GM12878 (cell line): Measurements from ENCODE around the gene SFSWAP. TPM values are rescaled to one million over a fixed set of nuclear protein-coding genes. Genes with fewer than 3 reads are reported as not detected.

Experiments used
- ATAC-seq: fragments of 200-7000 bp; cut with Tn5 transposase; 3 replicates; pipeline ENCODE4 v1.9.1; 2020; ENCODE audit warnings: mild to moderate bottlenecking, moderate library complexity
- BruUV-seq: library from RNA; stranded (reverse); fragments of 400-500 nt; replicated peaks from 2 replicates; lab custom pipeline; 2021; lab: Mats Ljungman, UMichigan
- CTCF ChIA-PET: fragments of 300-600 bp; sonication (Branson Sonifier 250); formaldehyde crosslinking; extraction: SDS; loops from one replicate; lab custom pipeline; 2021; ENCODE audit warnings: inconsistent platforms; lab: Yijun Ruan, JAX
- POLR2A ChIA-PET: fragments of 350-600 bp; formaldehyde crosslinking; extraction: SDS; loops from one replicate; lab custom pipeline; 2021; ENCODE audit warnings: inconsistent platforms; lab: Charles Lee
- RAD21 ChIA-PET: fragments of 300-600 bp; sonication (Branson Sonifier 250); formaldehyde crosslinking; loops from one replicate; lab custom pipeline; 2023; ENCODE audit warnings: antibody characterized with exemption; ENCODE audit not compliant: unreplicated experiment; lab: Charles Lee
- SMC1A ChIA-PET: fragments of 300-600 bp; sonication (Branson Sonifier 250); formaldehyde crosslinking; loops from one replicate; lab custom pipeline; 2023; ENCODE audit not compliant: unreplicated experiment, uncharacterized antibody; lab: Charles Lee
- DNase-seq: peaks from one replicate; pipeline ENCODE4 v3.0.0-alpha.2; 2011; ENCODE audit warnings: low read depth, low spot score
- FAIRE-seq: peaks from 3 replicates; lab custom pipeline; 2011; peaks lifted over from hg19 to GRCh38; lab: Jason Lieb, UNC
- H2AFZ ChIP-seq: 2 replicates; pipeline ENCODE4 v1.6.0; 2011; ENCODE audit warnings: low read depth, low read length, control low read depth; ENCODE audit not compliant: control insufficient read depth
- H3K27ac ChIP-seq: 2 replicates; pipeline ENCODE4 v1.5.1; 2011; ENCODE audit warnings: control low read depth; ENCODE audit not compliant: control insufficient read depth, insufficient read depth
- H3K27me3 ChIP-seq, 2 experiments: replicated peaks in 1 of 2; 2 replicates each; pipeline versions ENCODE4 v1.6.0 to v1.6.1; 2011; ENCODE audit warnings: low read length in 1 of 2; ENCODE audit not compliant: control insufficient read depth in 2 of 2, insufficient read depth in 2 of 2
- H3K36me3 ChIP-seq, 2 experiments: 2 replicates each; pipeline ENCODE4 v1.5.1; 2011; ENCODE audit warnings: low read length in 1 of 2; ENCODE audit not compliant: control insufficient read depth in 2 of 2, insufficient read depth in 2 of 2
- H3K4me1 ChIP-seq: 2 replicates; pipeline ENCODE4 v1.6.1; 2011; ENCODE audit warnings: mild to moderate bottlenecking, low read length, moderate library complexity, mixed read lengths; ENCODE audit not compliant: control insufficient read depth, insufficient read depth
- H3K4me2 ChIP-seq: 2 replicates; pipeline ENCODE4 v1.6.0; 2011; ENCODE audit warnings: control low read depth; ENCODE audit not compliant: control insufficient read depth, insufficient read depth
- H3K4me3 ChIP-seq: fragments of 200-600 bp; sonication (generic); 2 replicates; pipeline ENCODE4 v1.5.1; 2016
- H3K79me2 ChIP-seq: 2 replicates; pipeline ENCODE4 v1.6.0; 2011; ENCODE audit warnings: low read length; ENCODE audit not compliant: control insufficient read depth, insufficient read depth
- H3K9ac ChIP-seq: 2 replicates; pipeline ENCODE4 v1.8.0; 2011; ENCODE audit warnings: low read length, control low read depth, mixed read lengths; ENCODE audit not compliant: control insufficient read depth, insufficient read depth
- H3K9me3 ChIP-seq: replicated peaks from 3 replicates; pipeline ENCODE4 v1.5.1; 2011; ENCODE audit warnings: mild to moderate bottlenecking, low read length; ENCODE audit not compliant: control insufficient read depth, insufficient read depth
- H4K20me1 ChIP-seq: 2 replicates; pipeline ENCODE4 v1.6.0; 2011; ENCODE audit not compliant: control insufficient read depth, insufficient read depth
- CBFB ChIP-seq: IDR thresholded peaks from 2 replicates; pipeline ENCODE4 v1.6.1; 2016; ENCODE audit warnings: antibody characterized with exemption, low read depth
- CREM ChIP-seq: IDR thresholded peaks from 2 replicates; pipeline ENCODE4 v1.6.1; 2014; ENCODE audit warnings: antibody characterized with exemption, low read depth
- EP300 ChIP-seq, 2 experiments: fragments of 150-350 bp in 1 of 2; IDR thresholded peaks; 2 replicates each; pipeline ENCODE4 v1.6.1; 2011 to 2012; ENCODE audit warnings: low read depth in 2 of 2, low read length in 2 of 2, borderline replicate concordance in 1 of 2, improper control_type of control experiment in 1 of 2, inconsistent platforms in 1 of 2; ENCODE audit not compliant: control insufficient read depth in 1 of 2
- FOXM1 ChIP-seq: IDR thresholded peaks from 2 replicates; pipeline ENCODE4 v1.6.1; 2012; ENCODE audit warnings: low read depth, mild to moderate bottlenecking, inconsistent platforms, low read length, moderate library complexity
- KDM1A ChIP-seq: fragments of 200-600 bp; sonication (generic); IDR thresholded peaks from 2 replicates; pipeline ENCODE4 v1.6.1; 2016; ENCODE audit warnings: borderline replicate concordance
- MEF2A ChIP-seq: IDR thresholded peaks from 2 replicates; pipeline ENCODE4 v1.6.1; 2011; ENCODE audit warnings: low read depth, mild to moderate bottlenecking, low read length, moderate library complexity; ENCODE audit not compliant: insufficient read depth
- NBN ChIP-seq: fragments of 450-650 bp; IDR thresholded peaks from 2 replicates; pipeline ENCODE4 v1.6.1; 2016
- NFYB ChIP-seq: IDR thresholded peaks from 2 replicates; pipeline ENCODE4 v1.6.1; 2011; ENCODE audit warnings: low read depth, mild to moderate bottlenecking, low read length, improper control_type of control experiment, moderate library complexity; ENCODE audit not compliant: insufficient read depth
- NR2C2 ChIP-seq: IDR thresholded peaks from 2 replicates; pipeline ENCODE4 v1.6.1; 2011; ENCODE audit warnings: borderline replicate concordance, low read depth; ENCODE audit not compliant: control insufficient read depth, insufficient read length
- RAD21 ChIP-seq: IDR thresholded peaks from 2 replicates; pipeline ENCODE4 v1.6.1; 2011; ENCODE audit warnings: mild to moderate bottlenecking, low read depth, low read length, moderate library complexity; ENCODE audit not compliant: insufficient read depth
- SUPT20H ChIP-seq: IDR thresholded peaks from 2 replicates; pipeline ENCODE4 v1.6.1; 2011; ENCODE audit warnings: low read depth, mild to moderate bottlenecking, low read length, moderate library complexity, borderline replicate concordance; ENCODE audit not compliant: control insufficient read depth
- ZNF207 ChIP-seq: fragments of 450-650 bp; IDR thresholded peaks from 2 replicates; pipeline ENCODE4 v1.6.1; 2014; ENCODE audit warnings: antibody characterized with exemption, mild to moderate bottlenecking, borderline replicate concordance
- WGBS: methylation state at CpG from one replicate; pipeline ENCODE4 v1.1.6; 2016; ENCODE audit warnings: low lambda C conversion rate; ENCODE audit not compliant: insufficient replicate concordance, insufficient coverage; ENCODE audit errors: missing lambda C conversion rate; 5-methylcytosine and 5-hydroxymethylcytosine counted together
- in situ Hi-C: fragments of 300-500 bp; cut with MboI; formaldehyde crosslinking; loops from 9 replicates; pipeline ENCODE4 v1.14.3; 2018; ENCODE audit warnings: mixed read lengths
- intact Hi-C: fragments of 100-400 bp; cut with micrococcal nuclease; formaldehyde crosslinking; loops from one replicate; pipeline ENCODE4 v1.14.2; 2022; ENCODE audit not compliant: unreplicated experiment
- polyA plus RNA-seq, 11 experiments: library from polyadenylated mRNA; depleted of rRNA in 4 of 11; unstranded in 6 of 11; stranded (reverse) in 5 of 11; fragments of >200 nt; fragmentation: Nextera tagmentation in 4 of 11; fragmentation: Illumina TruSeq in 1 of 11; extraction: Ambion mirVana in 4 of 11; extraction: Trizol in 1 of 11; gene quantifications; 1 replicate in 1 of 11; 2 replicates in 10 of 11; pipeline versions ENCODE4 v1.2.1 to v1.2.3, GENCODE V29; 2011 to 2016; ENCODE audit warnings: inconsistent platforms in 2 of 11, missing spikeins in 2 of 11, low read depth in 1 of 11
- total RNA-seq, 4 experiments: library from RNA; depleted of rRNA in 3 of 4; stranded (reverse); fragments of >200 nt in 3 of 4; fragmentation: Illumina TruSeq in 1 of 4; extraction: Trizol in 1 of 4; gene quantifications; 2 replicates each; pipeline versions ENCODE4 v1.2.1 to v1.2.3, GENCODE V29; 2013 to 2021
- TF ChIP-seq, protein P1 (sequence below), 3 experiments: IDR thresholded peaks in 2 of 3; conservative IDR thresholded peaks in 1 of 3; 2 replicates each; pipeline ENCODE4 v1.5.1; 2011; ENCODE audit warnings: low read depth in 3 of 3, low read length in 3 of 3, mild to moderate bottlenecking in 3 of 3, control low read depth in 2 of 3, moderate library complexity in 2 of 3, inconsistent platforms in 1 of 3, mixed read lengths in 1 of 3; ENCODE audit not compliant: control insufficient read depth in 2 of 3, insufficient read depth in 1 of 3; ENCODE audit errors: extremely low read depth in 1 of 3
- TF ChIP-seq, protein P2 (sequence below): fragments of 450-650 bp; conservative IDR thresholded peaks from 2 replicates; pipeline ENCODE4 v1.6.1; 2017; ENCODE audit warnings: mild to moderate bottlenecking, moderate library complexity
- TF ChIP-seq, protein P3 (sequence below): fragments of 450-650 bp; formaldehyde crosslinking; IDR thresholded peaks from 2 replicates; pipeline ENCODE4 v1.4.0; 2022; ENCODE audit warnings: mild to moderate bottlenecking, moderate library complexity

Gene SFSWAP
- total and polyA plus RNA-seq, 10 of the 15 experiments (the other 5 are each of a cell fraction or from before 2014, with no cell fraction given), result 1.8 to 48.6 (median 25.0) TPM

DNA sequence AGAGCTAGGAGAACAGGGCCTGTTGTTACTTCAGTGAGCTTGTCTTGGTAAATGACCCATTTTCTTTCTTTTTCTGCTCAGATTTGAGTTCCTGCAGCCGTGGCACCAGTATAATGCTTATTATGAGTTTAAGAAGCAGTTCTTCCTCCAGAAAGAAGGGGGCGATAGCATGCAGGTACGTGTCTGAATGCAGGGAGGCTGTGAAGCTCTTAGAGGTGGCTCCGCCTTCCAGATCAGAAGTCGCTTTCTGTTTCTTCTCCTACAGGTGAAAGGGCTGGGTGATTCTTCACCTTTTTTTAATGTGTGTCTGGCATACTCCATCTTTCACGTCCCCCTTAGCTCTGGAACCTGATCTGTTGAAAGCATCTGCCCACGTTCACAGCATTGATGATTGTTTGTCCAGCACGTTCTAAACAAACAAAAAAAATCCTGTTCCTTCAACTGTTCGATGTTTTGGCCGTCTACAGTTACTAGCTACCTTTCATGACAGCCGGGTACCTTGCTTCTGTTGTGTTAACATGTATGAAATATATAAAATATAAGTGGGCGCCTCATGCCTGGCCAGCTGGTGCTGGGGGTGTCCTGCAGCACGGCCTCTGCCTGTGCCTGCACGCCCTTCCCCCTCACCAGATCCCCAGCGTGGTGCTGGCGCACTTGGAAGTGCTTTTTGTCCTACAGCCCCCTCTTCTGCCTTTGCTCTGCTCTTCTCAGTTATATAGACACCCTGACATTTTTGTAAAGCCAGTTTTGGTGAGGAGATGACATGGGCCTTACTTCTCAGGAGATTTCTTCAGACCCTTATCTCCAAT lies 44.6 kb downstream of the SFSWAP start (continued):
- TF ChIP-seq, protein P1, sequence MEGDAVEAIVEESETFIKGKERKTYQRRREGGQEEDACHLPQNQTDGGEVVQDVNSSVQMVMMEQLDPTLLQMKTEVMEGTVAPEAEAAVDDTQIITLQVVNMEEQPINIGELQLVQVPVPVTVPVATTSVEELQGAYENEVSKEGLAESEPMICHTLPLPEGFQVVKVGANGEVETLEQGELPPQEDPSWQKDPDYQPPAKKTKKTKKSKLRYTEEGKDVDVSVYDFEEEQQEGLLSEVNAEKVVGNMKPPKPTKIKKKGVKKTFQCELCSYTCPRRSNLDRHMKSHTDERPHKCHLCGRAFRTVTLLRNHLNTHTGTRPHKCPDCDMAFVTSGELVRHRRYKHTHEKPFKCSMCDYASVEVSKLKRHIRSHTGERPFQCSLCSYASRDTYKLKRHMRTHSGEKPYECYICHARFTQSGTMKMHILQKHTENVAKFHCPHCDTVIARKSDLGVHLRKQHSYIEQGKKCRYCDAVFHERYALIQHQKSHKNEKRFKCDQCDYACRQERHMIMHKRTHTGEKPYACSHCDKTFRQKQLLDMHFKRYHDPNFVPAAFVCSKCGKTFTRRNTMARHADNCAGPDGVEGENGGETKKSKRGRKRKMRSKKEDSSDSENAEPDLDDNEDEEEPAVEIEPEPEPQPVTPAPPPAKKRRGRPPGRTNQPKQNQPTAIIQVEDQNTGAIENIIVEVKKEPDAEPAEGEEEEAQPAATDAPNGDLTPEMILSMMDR (IDR thresholded peaks at IDR 0.05 in 2 of 3, conservative IDR thresholded peaks at IDR 0.05 in 1 of 3; ENCODE audit: control insufficient read depth in 2 of 3, extremely low read depth in 1 of 3, insufficient read depth in 1 of 3, low read depth in 3 of 3, low read length in 3 of 3), result peak; percentile 49 to 57 (median 53); a peak in 5 of 6 replicates
- TF ChIP-seq NBN (no peak), ZNF207 (no peak), RAD21 (peak; percentile 45), FOXM1 (no peak), NFYB (no peak)

DNA sequence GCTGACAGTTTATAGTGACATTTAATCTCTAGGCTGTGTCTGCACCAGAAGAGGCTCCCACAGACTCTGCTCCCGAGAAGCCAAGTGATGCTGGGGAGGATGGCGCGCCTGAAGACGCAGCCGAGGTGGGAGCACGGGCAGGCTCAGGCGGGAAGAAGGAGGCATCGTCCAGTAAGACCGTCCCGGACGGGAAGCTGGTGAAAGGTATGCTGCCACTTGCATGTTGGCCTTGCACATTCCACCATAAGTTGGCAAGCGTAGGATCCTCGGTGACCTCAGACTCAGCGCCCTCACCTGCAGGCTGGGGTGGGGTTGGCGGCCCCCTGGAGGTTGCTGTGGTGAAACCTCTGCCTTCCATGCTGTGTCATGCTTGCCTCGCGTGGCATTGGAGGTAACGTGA lies 45.6 kb downstream of the SFSWAP start:
- POLR2A ChIA-PET, result no interaction called here
- TF ChIP-seq MEF2A (no peak), CBFB (no peak), SUPT20H (no peak), NR2C2 (no peak), CREM (no peak), KDM1A (no peak), EP300 (IDR thresholded peaks at IDR 0.05; ENCODE audit: borderline replicate concordance in 1 of 2, control insufficient read depth in 1 of 2, low read depth in 2 of 2, low read length in 2 of 2) (no peak)
- TF ChIP-seq, protein P2, sequence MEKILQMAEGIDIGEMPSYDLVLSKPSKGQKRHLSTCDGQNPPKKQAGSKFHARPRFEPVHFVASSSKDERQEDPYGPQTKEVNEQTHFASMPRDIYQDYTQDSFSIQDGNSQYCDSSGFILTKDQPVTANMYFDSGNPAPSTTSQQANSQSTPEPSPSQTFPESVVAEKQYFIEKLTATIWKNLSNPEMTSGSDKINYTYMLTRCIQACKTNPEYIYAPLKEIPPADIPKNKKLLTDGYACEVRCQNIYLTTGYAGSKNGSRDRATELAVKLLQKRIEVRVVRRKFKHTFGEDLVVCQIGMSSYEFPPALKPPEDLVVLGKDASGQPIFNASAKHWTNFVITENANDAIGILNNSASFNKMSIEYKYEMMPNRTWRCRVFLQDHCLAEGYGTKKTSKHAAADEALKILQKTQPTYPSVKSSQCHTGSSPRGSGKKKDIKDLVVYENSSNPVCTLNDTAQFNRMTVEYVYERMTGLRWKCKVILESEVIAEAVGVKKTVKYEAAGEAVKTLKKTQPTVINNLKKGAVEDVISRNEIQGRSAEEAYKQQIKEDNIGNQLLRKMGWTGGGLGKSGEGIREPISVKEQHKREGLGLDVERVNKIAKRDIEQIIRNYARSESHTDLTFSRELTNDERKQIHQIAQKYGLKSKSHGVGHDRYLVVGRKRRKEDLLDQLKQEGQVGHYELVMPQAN, result no peak
- TF ChIP-seq, protein P3, sequence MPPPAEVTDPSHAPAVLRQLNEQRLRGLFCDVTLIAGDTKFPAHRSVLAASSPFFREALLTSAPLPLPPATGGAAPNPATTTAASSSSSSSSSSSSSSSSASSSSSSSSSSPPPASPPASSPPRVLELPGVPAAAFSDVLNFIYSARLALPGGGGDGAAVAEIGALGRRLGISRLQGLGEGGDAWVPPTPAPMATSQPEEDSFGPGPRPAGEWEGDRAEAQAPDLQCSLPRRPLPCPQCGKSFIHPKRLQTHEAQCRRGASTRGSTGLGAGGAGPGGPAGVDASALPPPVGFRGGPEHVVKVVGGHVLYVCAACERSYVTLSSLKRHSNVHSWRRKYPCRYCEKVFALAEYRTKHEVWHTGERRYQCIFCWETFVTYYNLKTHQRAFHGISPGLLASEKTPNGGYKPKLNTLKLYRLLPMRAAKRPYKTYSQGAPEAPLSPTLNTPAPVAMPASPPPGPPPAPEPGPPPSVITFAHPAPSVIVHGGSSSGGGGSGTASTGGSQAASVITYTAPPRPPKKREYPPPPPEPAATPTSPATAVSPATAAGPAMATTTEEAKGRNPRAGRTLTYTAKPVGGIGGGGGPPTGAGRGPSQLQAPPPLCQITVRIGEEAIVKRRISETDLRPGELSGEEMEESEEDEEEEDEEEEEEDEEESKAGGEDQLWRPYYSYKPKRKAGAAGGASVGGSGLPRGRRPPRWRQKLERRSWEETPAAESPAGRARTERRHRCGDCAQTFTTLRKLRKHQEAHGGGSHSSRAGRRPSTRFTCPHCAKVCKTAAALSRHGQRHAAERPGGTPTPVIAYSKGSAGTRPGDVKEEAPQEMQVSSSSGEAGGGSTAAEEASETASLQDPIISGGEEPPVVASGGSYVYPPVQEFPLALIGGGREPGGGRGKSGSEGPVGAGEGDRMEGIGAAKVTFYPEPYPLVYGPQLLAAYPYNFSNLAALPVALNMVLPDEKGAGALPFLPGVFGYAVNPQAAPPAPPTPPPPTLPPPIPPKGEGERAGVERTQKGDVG (CRISPR knock-in tag), result no peak

More for the DNA sequence above, 45.6 kb downstream of the SFSWAP start:
- Histone ChIP-seq H4K20me1 (no peaks in the 10 kb centered on the region), H3K4me1 (no peaks in the 10 kb centered on the region), H3K4me2 (no peak overlapping the region), H3K27ac (no peak overlapping the region), H3K4me3 (no peak overlapping the region), H3K9me3 (no peaks in the 10 kb centered on the region; the same call in 2 of the 3 replicates), H3K79me2 (no peaks in the 10 kb centered on the region), H3K9ac (no peak overlapping the region), H2AFZ (no peak overlapping the region), H3K36me3 (peaks cover 32 to 36% of the 10 kb centered on the region in 2 experiments), H3K27me3 (no peaks in the 10 kb centered on the region)
- RAD21 ChIA-PET, result no interaction called here
- no TSS peak for BruUV-seq
- WGBS, result 98% methylated on average over 17 of the region's 18 CpGs
- in situ Hi-C loops (no loop called here), intact Hi-C loops (no loop called here)
- DNase-seq, result no peak
- CTCF ChIA-PET, result no interaction called here
- SMC1A ChIA-PET, result no interaction called here
- FAIRE-seq, result no peak
- ATAC-seq, result no peak
